Urothelium cell line (cell line): ENCODE results near the gene NR6A1.

ENCODE experiments used
- DNase-seq: peaks from one replicate; pipeline ENCODE4 v3.0.0; 2011; ENCODE audit warnings: low spot score, mixed read lengths
- FAIRE-seq: peaks from 2 replicates; lab custom pipeline; 2011; peaks lifted over from hg19 to GRCh38; lab: Jason Lieb, UNC

The NR6A1 gene

DNA sequence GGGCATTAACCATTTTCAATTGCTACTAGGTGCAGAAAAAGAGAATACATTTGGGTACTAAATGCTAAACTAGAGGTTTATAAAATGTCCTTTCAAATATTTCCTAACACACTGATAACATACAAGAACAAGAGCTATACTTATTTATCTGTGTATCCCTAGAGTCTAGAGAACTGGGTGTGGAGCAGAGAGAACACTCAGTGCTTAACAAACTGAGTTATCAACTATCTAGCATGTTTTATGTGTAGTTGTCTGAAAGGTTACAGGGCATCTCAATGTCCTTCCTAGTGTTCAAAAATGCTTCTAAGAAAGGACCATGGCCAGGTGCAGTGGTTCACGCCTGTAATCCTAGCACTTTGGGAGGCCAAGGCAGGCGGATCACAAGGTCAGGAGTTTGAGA is 40.3 kb downstream of the NR6A1 start:
- FAIRE-seq (no peak), DNase-seq (no peak)

DNA sequence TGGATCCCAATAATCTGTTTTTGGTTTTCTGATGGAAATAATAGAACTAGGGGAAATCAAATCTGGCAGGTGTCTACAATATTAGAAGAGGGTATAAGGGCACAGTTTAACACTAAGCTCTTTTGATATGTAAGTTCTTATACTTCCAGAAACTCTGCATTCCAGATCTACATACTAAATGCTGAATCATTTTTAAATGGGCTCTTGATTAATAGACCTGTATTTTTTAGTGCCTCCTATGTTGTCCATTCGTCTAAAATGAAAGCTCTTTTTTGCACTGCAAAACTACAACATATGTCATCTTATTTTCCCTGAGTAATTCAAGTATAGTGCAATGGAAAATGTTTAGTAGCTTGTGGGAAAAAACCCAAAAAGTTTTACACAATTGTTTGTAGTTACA is 44.2 kb downstream of the NR6A1 start:
- no peak for FAIRE-seq
- no peak for DNase-seq

DNA sequence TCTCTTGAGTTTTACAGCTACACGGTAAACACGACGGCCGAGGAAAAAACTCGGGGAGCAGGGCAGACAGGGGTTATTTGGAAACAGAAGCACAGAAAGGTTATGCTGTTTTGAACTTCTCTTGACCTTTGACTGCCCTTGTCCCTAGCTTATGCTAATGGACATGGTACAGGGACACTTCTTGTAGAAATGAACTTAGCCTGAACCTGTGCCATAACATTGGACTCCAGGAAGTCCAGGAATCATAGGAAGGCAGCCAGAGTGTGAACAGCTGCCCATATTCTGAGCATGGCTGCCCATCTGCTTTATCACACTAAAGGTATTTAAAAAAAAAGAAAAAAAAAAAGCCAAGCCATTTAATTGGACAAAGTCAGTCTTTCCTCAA is 46.1 kb downstream of the NR6A1 start:
- DNase-seq: no peak
- FAIRE-seq: no peak

DNA sequence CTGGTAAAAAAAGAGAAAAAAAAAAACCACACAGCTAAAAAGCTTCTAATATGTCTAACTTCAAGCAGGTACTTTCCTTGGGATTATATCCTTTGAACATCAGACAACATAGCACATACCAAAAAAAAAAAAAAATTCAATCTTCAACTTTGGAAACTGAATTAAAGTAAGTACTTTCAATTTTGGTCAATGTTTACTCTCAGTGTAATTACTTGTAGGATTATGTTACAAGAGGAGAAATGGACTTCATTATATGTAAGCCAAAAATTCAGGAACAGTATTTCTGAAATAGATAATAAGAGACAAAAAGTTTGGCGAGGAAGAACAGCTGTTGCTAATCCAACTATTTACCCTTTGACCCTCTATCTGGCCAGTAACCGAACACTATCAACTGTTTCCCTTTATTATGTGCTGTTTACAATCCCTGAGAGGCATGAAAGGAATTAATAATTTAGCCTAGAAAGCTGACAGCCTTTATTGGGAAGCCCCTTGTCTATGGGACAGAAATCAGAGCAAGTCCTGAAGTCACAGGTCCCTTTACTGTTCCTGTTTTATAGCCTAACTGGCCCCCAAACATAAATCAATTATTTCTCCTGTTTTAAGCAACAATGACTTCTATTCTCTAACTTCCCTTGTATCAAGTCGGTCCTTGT is 46.6 kb downstream of the NR6A1 start:
- DNase-seq (no peak), FAIRE-seq (no peak)

DNA sequence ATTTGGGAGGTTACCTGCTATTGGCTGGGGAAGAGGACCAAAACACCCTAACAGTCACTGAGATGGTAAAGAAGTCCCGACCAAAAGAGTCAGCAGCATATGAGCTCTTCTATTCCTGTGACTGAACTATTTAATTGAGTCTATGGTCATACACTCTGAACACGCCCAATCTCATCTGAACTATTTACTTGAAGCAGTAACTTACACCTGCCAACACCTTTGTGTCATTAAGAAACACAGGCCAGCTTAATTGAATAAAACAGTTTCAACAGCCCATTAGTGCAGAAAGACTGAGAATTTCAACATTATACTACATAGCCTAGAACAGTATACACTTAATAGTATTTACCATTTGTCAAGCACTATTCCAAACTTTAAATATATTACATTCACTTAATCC is 47.8 kb downstream of the NR6A1 start:
- FAIRE-seq: no peak
- DNase-seq: no peak

DNA sequence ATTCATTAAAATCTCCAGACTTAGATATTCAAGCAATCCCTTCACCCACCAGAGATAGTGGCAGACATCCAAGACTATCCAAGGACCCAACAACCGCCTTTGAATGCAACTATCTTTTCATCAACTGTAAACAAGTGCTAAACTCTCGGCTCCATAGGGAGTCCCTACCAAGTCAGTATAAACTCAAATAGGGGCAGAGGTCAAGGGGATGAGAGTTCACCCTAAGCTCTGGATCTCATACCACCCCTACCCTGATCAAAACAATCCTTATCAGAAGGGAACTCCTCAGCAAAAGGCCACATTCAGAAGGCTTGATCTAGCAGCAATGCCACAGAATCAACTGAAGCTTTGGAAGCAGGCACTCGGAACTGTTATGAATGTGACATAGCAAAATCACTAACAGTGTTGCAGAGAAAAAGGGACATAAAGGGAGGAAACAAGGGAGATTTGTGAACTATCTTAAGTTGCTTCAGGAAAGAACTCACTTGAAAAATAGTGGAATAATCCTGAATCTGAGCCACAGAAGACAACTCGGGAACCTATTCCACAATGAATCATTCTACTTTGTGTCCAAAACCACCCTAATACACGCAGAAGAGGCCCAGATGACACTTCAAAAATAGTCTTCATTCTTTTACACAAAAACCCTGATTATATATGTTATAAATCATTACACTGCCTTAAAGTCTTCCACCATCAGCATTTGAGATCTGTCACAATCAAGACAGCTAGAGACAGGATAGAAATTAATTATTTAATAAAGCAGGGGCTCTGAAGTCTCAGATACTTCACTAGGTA is 49.8 kb downstream of the NR6A1 start:
- FAIRE-seq (no peak), DNase-seq (no peak)

DNA sequence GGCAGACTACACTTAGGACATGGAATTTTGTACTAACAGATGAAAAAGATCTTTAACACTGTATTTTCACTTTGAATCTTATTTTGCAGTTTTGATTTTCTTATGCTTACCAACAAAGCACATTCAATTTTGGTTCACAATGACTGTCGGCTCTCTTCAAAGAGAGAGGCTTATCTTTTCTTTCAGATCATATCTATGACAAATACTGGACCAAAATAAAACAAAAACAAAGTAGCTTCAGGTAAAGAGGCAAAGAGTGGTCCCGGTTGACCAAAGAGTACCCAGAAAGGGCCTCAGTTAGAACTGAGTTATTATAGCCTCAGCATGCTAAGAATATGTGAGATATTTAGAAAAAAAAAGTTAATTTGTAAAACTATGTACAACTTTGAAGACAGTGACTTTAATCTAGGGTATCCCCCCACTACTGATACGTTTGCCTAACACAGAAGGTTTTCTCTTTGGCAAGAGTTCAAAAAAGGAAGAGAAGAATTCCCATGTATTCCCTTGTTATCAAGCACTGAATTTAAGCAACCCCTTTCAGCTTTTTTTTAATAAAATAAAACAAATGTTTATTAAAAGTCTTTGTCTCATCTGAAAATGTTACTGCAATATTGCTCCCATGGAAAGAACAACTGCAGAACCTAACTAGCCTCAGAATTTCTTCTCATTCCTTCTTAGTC is 50.5 kb downstream of the NR6A1 start:
- no peak for DNase-seq
- no peak for FAIRE-seq

DNA sequence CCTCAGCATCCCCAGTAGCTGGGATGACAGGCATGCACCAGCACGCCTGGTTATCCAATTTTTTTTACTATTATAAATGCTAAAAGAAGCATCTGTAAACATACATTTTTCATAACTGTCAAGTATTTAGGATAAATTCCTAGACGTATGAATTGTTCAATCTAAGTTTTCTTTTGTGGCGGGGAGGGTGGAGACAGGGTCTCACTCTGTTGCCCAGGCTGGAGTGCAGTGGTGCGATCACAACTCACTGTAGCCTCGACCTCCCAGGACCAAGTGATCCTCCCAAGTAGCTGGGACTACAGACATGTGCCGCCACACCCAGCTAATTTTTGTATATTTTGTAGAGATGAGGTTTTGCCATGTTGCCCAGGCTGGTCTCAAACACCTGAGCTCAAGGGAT is 52.2 kb downstream of the NR6A1 start:
- DNase-seq (no peak), FAIRE-seq (no peak)

DNA sequence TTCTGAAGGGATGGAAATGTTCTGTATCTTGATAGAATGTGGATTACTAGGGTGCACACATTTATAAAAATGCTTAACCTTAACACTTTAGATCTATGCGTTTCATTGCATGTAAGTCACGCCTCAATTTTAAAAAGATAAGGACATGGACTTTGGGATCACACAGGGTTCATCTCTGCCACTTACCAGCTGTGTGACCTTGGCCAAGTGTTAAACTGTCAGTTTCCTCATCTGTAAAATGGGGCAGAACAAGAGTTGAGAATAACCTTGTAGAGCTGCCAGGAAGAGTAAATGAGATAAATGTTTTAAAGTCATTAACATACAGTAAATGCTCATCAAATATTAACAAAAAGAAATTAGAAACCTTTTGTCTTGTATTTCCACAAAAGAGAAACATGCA is 53.5 kb downstream of the NR6A1 start:
- DNase-seq: no peak
- FAIRE-seq: no peak

DNA sequence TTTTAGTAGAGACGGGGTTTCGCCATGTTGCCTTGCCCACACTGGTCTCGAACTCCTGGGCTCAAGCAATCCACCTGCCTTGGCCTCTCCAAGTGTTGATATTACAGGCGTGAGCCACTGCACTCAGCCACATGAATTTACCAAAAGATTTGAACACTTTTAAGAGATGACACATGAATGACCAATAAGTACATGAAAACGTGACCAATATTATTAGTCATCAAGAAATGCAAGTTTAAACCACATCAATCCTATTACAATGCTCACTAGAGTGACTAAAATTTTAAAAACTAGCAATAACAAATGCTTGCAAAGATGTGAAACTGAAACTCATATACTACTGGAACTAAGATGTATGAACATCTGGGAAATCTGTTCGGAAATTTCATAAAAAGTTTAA is 54.3 kb downstream of the NR6A1 start:
- FAIRE-seq (no peak), DNase-seq (no peak)

DNA sequence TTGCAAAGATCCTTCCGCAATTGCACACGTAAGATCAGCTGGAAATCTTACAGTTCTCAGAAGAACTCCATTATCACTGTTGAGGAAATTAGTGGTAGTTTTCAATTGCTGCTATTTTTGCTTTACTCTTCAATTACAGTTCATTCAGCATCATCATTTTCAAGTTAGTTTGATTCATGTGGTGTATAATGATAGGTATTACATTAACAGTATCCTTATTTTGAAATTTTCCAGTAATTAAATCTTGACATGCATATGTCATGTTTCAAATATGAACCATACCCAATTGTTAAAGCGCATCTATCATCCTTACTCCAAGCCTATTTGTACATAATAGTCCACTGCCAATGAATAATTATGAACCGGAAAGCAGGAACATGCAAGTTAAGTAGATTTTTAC is 60.3 kb downstream of the NR6A1 start:
- FAIRE-seq: no peak
- DNase-seq: no peak

DNA sequence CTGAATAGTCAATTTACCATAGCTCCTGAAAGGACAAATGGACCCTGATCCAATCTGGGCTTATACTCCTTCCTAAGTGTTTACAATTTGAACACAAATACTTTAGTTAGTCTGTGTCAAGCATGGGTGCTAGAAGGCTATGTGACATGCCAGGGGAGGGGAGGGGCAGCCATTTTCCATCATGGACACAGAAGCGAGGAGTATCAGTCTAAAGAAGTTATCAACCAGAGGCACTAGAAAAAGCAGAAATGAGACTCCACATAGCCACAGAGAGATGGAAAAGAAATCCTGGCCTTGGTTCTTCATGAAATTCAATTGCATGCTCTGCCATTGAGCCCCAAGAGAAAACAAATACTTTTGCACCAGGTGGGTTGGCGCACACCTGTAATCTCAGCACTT is 61.8 kb downstream of the NR6A1 start:
- FAIRE-seq (no peak), DNase-seq (no peak)

DNA sequence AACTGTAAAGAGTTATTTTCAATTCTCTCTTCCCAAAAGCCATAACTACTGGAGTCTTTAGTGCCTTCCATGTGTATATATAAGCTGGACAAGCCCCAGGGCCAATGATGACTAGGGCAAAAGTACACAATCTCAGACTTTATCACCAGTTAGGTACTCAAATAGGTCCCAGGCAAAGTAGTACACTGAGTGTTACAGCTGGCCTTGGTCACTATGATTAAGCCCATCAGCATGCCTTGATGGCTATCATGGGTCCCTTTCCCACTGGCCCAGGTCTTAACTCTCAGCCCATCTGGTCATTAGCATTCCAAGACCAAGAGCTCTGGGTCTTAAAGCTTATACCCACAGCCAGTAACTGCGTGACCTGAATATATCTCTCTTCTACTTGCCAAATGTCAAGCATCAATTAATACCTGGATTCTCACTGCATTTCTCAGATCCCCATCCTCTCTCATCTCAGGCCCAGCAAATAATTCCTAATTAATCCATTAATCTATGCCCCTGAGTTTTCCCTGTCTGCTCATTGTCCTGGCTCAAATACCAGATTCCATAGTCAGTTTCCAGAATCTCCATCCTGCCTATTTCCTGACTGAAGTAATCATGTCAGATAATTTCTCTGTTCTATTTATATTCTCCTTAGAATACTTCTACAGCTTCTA is 62.3 kb downstream of the NR6A1 start:
- DNase-seq (no peak), FAIRE-seq (no peak)

DNA sequence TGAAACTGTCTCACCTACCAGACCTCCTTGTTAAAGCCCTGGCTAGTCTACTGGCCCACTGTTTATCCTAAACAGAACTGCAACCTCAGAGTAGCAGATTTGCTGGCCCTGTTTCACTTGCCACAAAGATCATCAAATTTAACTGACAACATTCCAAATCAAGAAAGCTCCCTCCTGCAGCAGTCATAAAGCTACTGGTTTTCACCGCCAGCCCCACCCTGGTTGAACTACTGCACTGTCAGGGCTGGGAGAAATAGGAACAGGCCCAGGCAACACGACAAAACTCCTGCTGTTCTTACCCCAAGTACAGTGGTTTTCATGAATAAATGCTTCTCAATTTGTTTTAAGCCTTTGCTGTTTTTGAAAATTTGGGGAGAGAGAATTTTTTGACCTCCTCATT is 63.0 kb downstream of the NR6A1 start:
- DNase-seq (no peak), FAIRE-seq (no peak)

DNA sequence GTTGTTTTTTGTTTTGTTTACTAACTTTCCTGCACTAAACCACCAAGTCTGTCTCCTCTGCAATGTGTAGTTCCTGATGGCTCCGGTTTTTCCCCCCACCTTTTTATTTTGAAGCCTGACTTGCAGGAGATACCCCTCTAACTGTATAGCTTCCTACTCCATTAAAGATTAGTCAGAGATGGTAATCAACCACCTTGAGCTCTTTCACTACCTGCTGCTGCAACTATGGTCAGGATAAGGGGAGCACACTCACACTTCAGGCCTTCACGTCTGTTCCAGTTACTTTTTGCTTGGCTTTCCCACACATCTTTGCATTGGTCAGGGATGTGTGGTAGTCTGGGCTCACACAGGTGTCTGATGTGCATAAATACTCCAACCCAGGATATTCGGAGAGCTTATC is 63.4 kb downstream of the NR6A1 start:
- FAIRE-seq (no peak), DNase-seq (no peak)

DNA sequence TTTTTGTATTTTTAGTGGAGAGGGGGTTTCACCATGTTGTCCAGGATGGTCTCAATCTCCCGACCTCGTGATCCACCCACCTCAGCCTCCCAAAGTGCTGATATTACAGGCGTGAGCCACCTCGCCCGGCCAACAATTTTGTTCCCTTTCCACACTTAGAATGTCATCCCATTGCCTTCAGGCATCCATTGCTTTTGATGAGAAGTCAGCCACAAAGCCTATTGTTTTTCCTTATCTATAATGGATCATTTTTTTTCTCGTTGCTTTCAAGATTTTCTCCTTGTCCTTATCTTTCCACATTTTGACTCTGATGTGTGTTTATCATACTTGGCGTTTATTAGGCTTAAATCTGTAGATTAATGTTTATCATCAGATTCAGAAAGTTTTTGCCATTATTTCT is 64.4 kb downstream of the NR6A1 start:
- no peak for FAIRE-seq
- no peak for DNase-seq

DNA sequence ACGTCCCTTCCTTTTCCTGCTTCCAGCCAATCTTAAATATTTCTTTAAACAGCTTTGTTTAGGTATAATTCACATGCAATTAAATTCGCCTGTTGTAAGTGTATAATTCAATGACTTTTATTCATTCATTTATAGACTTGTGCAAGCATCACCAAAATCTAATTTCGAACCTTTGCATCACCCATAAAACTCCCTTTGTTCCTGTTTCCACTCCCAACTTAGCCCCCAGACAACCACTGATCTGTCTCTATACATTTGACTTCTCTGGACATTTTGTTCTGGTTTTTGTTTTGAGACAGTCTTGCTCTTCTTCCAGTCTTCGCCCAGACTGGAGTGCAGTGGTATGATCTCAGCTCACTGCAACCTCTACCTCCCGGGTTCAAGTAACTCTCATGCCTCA is 71.5 kb downstream of the NR6A1 start:
- DNase-seq: no peak
- FAIRE-seq: no peak

DNA sequence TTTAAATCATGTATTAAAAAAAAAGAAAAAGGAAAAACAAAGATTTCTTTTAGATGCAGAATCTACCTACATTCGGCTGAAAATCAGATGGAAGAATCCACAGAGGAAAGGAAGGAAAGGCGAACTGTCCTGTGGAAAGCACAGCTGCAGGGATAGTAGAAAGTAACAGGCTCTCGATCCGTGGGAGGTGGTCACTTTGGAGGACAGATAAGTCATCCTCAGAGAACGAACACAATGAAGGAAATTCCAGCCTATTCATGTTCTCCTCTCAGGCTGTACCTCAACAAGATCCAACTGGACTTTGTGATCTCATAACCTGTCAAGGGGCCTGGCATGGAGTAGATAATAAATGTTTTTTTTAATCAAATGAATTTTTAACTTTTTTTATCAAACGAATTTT is 72.8 kb downstream of the NR6A1 start:
- FAIRE-seq: no peak
- DNase-seq: no peak

DNA sequence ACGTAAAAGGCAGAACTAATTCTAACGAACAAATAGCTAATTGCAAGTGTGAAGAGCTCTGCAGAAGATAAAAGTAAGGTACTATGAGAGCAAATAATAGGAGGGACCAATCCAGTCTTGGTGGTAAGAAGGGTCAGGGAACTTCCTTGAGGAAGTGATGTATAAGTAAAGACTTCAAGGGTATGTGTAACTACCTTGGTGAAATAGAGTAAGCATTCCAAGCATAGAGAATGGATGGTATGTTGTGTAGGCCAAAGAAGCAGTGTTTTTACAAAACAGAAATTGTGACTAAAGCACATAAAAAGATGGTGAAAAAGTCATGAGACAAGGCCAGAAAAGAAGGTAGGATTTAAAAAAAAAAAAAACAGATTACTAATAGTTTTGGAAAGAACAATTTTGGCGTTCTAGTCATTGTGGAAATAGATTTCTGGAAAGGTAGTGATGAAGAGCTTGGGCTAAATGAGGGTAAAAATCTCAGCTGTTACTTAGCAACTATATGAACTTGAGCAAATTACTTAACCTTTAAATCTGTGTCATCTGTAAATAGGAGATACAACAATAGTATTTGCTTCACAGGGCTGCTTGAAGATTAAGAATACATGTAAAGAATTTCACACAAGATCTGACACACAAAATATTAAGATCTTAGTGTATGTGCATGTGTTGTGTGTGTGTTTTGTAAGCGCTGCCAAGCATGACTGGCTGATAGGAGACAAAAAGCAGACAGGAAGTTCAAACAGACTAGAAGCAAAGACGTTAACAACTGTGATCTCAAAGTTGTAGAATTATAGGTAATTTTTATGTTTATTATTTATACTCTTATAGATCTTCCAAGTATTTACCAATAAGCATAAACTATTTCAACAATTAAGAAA is 73.5 kb downstream of the NR6A1 start:
- no peak for DNase-seq
- FAIRE-seq: no peak

DNA sequence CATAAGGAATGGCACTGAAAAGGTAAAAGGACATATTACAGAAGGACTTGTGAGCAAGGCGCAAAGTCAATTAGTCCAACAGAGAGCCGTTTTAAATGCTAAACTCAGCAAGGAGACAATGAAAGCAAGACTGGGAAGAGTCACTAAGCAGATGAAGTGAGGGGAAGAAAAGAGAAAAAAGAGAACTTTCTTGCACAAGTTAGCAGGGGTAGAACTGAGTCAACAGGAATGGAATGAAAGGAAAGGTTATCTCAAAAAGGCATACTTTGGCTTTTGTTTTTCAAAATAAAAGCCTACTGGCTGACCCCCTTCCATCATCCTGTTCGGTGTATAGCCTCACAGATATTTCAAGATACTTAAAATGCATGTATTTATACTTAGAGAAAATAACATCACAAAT is 75.0 kb downstream of the NR6A1 start:
- FAIRE-seq (no peak), DNase-seq (no peak)
